ENCODE results near the gene MLH1. TPM values are rescaled to one million over a fixed set of nuclear protein-coding genes. Genes with fewer than 3 reads are reported as not detected.

Gene MLH1
- total RNA-seq, 4 donors from 2014 or later = 28.8 to 57.2 (median 40.9) TPM

- peaks cover 0 to 2% (median 0%) of the 10 kb centered on the region in 4 donors for H3K4me1 ChIP-seq
- no peak overlapping the region for H3K27ac ChIP-seq
- TF ChIP-seq POLR2A (IDR thresholded peaks at IDR 0.05) = no peak
- no peak for TF ChIP-seq CTCF (IDR thresholded peaks at IDR 0.05)
- no peak for TF ChIP-seq EP300 (IDR thresholded peaks at IDR 0.05)
- no peaks in the 10 kb centered on the region for H3K36me3 ChIP-seq
- no peaks in the 10 kb centered on the region for H3K9me3 ChIP-seq
- DNase-seq (ENCODE audit: low spot score in 2 of 2) = no peak
- no peaks in the 10 kb centered on the region for H3K27me3 ChIP-seq
- no peak overlapping the region for H3K4me3 ChIP-seq
These were observed 28.5 kb upstream of the MLH1 start for GRCh38 chr3:36964817-36965216.

DNA sequence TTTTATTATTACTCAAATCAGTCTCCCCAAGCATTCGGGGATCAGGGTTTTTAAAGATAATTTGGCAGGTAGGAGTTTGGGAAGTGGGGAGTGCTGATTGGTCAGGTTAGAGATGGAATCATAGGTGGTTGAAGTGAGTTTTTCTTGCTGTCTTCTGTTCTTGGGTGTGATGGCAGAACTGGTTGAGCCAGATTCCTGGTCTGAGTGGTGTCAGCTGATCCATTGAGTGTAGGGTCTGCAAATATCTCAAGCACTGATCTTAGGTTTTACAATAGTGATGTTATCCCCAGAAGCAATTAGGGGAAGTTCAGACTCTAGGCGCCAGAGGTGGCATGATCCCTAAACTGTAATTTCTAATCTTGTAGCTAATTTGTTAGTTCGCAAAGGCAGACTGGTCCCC is 27.9 kb upstream of the MLH1 start:
- H3K27me3 ChIP-seq = no peaks in the 10 kb centered on the region
- DNase-seq (ENCODE audit: low spot score in 2 of 2) = no peak
- peaks cover 0 to 4% (median 0%) of the 10 kb centered on the region in 4 donors for H3K4me1 ChIP-seq
- H3K27ac ChIP-seq = no peak overlapping the region
- WGBS, 2 donors = 67 to 78% methylated on average over 3 of the region's 3 CpGs
- no peaks in the 10 kb centered on the region for H3K9me3 ChIP-seq
- TF ChIP-seq POLR2A (IDR thresholded peaks at IDR 0.05) (no peak), EP300 (IDR thresholded peaks at IDR 0.05) (no peak), CTCF (IDR thresholded peaks at IDR 0.05) (no peak)
- no peaks in the 10 kb centered on the region for H3K36me3 ChIP-seq
- no peak overlapping the region for H3K4me3 ChIP-seq

DNA sequence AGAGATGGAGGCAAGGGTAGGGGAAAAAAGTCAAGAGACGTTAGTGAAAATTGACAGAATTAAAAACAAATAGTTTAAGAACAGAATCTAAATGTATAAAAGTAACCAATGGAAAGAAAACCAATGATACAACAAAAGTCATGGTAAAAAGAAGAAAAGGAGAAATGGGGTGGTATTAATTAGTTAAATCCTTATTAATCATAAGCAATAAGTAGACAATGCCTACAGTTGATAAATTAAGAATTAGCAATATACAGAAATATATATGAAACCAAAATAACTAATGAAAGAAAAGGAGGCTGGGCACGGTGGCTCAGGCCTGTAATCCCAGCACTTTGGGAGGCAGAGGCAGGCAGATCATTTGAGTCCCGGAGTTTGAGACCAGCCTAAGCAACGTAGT is 24.2 kb upstream of the MLH1 start:
- WGBS, 2 donors = 81 to 83% methylated on average over 4 of the region's 4 CpGs
- DNase-seq (ENCODE audit: low spot score in 2 of 2) = no peak
- TF ChIP-seq CTCF (IDR thresholded peaks at IDR 0.05) (no peak), POLR2A (IDR thresholded peaks at IDR 0.05) (no peak), EP300 (IDR thresholded peaks at IDR 0.05) (no peak)

GRCh38 chr3:36969540-36970432 is 23.5 kb upstream of the MLH1 start:
- no peak overlapping the region for H3K27ac ChIP-seq
- peaks cover 0 to 24% (median 0%) of the 10 kb centered on the region in 3 donors for H3K36me3 ChIP-seq
- DNase-seq (ENCODE audit: low spot score in 2 of 2) = no peak
- 24 to 32% methylated on average over 4 of the region's 4 CpGs for WGBS, 2 donors
- TF ChIP-seq CTCF (IDR thresholded peaks at IDR 0.05) = no peak
- TF ChIP-seq EP300 (IDR thresholded peaks at IDR 0.05) = no peak
- TF ChIP-seq POLR2A (IDR thresholded peaks at IDR 0.05) = no peak
- H3K4me1 ChIP-seq = peaks cover 0 to 4% (median 0%) of the 10 kb centered on the region in 4 donors
- H3K4me3 ChIP-seq = no peak overlapping the region
- no peaks in the 10 kb centered on the region for H3K9me3 ChIP-seq
- H3K27me3 ChIP-seq = no peaks in the 10 kb centered on the region

More for the DNA sequence above, 24.2 kb upstream of the MLH1 start:
- H3K9me3 ChIP-seq = no peaks in the 10 kb centered on the region
- H3K36me3 ChIP-seq = peaks cover 0 to 17% (median 0%) of the 10 kb centered on the region in 3 donors
- H3K4me1 ChIP-seq = peaks cover 0 to 4% (median 0%) of the 10 kb centered on the region in 4 donors
- H3K27me3 ChIP-seq = no peaks in the 10 kb centered on the region
- H3K27ac ChIP-seq = no peak overlapping the region
- no peak overlapping the region for H3K4me3 ChIP-seq

GRCh38 chr3:36972163-36972562 is 21.2 kb upstream of the MLH1 start:
- Histone ChIP-seq H3K4me3 (no peak overlapping the region), H3K27me3 (no peaks in the 10 kb centered on the region), H3K27ac (no peak overlapping the region), H3K36me3 (peaks cover 0 to 41% (median 0%) of the 10 kb centered on the region in 3 donors), H3K9me3 (no peaks in the 10 kb centered on the region), H3K4me1 (peaks cover 0 to 4% (median 0%) of the 10 kb centered on the region in 4 donors)
- WGBS, 2 donors = 89 to 91% methylated on average over 2 of the region's 2 CpGs
- no peak for DNase-seq (ENCODE audit: low spot score in 2 of 2)
- TF ChIP-seq CTCF (IDR thresholded peaks at IDR 0.05) (no peak), POLR2A (IDR thresholded peaks at IDR 0.05) (no peak), EP300 (IDR thresholded peaks at IDR 0.05) (no peak)

Measured in tibial nerve (tissue), 4 donors.